NCI-H226 (cell line): Measurements from ENCODE around the gene FGG.

Experiments
- DNase-seq: peaks from one replicate; pipeline ENCODE4 v3.0.0-alpha.2; 2015

FGG gene

DNA sequence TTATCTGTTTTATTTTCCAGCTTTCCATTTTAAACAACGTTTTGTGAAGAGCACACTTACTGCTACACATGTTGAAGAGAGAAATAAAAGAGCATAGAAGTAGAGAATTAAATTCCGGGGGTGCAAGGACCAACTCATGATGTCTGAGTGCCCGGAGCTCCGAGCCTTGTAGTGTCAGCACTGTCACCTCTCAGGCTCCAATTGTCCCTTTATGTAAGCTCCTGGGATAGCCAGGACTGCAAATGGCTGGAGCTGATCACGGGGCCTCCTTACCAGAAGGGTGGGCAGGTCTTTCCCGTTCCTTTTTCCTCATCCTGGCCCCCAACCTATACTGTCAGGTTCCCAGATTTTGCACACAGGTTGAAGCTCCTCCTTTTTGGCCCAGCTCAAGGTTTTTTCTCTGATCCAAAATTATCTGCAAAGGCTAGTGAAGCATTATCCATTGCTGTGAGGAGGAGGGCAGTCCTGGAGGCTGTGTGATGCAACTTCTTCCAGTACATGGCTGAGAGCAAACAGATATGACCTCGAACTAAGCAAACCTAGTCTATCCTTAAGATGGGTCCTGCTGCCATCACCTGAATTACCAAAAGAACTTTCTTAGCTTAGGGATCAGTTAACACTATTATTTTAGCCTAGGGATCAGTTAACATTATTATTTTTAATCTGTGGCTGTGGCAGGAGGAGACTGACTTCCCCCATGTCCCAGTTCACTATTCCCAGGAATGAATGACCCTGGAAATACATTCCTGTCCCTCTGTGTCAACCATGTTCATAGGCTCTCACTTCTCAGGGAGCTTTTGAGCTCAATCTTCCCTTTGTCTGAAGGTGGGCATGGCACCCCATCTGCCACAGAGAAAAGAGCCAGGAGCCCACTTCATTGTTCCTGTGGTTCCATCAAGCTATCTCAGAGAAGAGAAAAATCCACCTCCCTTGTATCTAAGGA lies at the start of gene FGG:
TSS of gene FGG (minus strand) at position 185 of the 943 bp plus-strand sequence. CDS start at position 138, 47 bp downstream.
- DNase-seq: no peak

DNA sequence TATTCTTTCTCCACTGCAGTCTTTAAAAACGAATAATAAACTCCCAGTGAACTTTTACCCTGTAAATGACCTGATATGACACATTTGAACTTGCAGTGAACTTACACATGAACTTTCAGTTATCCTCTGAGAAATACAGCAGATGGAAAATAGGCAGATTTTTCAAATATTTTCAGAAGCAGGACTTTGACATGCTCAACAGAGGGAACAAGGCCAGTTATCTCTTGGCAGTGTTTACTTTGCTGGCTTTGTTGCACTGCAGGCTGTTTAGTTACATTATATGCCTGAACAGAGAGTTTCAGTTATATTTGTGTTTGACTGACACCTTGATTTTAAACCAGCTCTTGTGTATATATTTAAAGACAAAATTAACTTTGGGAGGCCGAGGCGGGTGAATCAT lies 47.6 kb upstream of the FGG start:
- DNase-seq: no peak

DNA sequence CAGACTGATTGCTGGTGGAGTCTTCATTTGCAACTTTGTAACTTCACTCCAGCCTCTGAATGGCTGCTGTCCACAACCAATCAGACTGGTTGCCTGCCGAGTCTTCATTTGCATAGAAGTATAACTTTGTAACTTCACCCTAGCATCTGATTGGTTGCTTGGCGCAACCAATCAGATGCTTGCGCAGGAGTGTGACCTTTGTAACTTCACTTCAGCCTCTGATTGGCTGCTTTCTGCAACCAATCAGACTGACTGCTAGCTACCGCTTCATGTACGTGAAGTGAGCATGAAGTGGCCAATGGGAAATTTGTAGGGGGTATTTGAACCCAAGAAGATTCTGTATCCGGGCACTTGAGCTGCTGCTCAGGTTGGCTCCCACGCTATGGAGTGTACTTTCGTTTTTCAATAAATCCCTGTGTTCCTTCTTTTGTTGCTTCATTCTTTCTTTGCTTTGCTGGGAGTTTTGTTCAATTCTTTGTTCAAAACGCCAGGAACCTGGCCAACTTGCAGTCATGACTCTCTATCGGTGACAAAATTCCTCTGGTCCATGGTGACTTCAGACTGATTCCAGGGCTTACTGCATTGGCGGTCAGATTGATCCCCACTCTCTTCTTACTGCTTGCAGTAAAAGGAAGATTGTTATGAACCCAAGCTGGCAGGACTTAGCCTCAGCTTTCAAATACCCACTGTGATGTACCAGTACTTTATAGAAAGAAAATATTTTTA lies 46.4 kb upstream of the FGG start:
- no peak for DNase-seq

DNA sequence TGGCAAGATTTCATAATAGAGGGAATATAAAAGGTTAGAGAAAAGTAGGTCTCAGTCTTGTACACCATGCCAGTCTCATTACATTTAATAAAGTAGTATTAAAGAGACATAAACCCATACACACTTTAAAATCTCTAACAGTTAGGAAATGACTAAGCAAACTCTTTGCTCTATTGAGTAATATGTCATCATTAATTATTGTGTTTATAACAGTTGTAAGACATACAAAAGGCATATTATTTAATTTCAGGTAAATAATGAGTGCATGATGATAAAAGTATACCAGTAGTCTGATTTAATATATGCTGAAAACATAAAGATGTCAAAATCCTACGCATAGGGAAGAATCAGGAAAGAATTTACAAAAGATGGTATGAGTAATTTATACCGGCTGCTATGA lies 31.0 kb upstream of the FGG start:
- DNase-seq: no peak

DNA sequence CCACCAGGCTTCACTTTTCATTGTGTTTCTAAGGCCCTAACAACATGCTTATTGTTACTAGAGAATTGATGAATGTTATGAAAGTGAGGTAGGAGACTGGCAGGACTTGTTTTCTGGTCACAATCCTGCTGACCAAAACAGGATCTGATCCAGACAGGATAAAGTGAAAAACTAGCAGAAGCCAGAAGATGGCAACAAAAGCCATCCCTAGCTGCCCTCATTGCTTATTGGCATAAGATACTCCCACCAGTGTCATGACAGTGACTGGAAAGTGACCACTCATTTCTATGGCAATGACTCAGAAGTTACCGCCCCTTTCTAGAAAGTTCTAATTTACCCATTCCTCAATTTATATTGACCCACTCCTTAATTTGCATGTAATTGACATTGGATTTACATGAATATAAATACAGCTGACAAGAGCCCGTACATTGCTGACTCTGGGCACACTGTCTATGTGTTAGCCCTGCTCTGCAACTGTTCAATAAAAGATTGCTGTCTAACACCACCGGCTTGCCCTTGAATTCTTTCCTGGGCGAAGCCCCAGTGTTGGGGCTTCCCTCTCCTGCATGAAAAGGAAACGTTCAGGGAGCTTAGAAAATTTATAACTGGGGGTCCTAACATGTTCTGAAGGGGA lies 30.0 kb upstream of the FGG start:
- no peak for DNase-seq

DNA sequence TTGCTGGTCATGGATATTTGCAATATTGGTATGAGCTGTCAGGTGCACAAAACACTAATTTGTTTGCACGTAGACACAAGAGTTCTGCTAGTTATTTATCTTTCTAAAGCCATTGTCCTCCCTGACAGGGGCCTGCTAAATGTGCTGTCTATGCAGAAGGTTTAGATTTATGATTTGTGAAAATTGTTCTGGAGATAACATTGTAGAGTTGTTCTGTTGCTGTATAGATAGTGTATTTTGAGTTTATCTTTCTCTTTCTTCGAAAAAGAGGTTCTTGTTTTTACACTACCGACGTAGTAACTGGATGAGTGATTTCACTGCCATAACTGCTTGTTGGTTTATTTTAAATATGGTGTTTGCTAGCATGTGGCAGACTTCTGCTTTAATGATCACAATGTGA lies 28.5 kb upstream of the FGG start:
- no peak for DNase-seq

DNA sequence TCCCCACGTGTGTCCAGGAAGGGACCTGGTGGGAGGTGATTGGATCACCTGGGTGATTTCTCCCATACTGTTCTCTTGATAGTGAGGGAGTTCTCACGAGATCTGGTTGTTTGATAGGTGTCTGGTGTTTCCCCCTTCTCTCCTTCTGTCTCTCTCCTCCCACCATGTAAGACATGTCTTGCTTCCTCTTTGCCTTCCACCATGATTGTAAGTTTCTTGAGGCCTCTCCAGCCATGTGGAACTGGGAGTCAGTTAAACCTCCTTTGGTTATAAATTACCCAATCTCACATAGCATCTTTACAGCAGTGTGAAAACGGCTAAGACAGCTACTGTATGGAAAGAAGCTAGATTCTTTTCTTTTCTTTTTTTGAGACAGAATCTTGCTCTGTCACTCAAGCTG lies 21.6 kb upstream of the FGG start:
- no peak for DNase-seq

DNA sequence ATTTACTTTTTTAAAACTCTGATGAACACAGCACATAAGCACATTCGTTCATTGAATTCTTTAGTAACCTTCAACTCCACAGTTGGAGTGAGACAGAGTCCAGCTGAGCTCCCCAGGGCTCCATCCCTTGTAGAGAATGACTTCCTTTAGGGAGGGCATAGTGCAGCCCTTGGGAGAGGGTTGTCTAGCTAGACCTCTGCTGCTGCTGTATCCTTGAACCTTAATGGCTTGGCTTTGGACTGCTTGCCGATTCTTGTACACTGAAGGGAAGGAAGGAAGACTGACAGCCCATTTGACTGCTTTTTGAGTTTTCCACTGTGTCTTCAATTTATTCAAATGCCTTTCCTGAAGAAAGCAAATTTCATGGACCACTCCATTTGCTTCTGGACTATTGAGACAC lies 19.4 kb upstream of the FGG start:
- DNase-seq: no peak

DNA sequence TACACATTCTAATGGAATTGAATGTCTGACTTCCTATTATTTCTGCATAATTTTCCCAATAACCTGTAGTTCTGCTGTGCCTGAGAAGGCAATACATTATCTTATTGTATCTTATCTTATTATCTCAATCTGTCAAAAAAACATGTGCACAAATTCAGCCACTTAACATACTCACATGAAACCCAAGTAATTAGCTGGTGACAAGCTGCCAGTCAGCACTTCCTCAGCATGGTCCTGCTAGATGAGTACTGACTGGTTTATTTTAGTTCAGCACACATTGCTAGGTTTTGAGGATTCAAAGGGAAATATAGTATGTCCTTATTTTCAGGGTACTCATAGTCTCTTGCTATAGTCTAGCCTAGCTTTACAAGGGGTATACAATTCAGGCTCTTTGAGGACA lies 17.9 kb upstream of the FGG start:
- DNase-seq: no peak

DNA sequence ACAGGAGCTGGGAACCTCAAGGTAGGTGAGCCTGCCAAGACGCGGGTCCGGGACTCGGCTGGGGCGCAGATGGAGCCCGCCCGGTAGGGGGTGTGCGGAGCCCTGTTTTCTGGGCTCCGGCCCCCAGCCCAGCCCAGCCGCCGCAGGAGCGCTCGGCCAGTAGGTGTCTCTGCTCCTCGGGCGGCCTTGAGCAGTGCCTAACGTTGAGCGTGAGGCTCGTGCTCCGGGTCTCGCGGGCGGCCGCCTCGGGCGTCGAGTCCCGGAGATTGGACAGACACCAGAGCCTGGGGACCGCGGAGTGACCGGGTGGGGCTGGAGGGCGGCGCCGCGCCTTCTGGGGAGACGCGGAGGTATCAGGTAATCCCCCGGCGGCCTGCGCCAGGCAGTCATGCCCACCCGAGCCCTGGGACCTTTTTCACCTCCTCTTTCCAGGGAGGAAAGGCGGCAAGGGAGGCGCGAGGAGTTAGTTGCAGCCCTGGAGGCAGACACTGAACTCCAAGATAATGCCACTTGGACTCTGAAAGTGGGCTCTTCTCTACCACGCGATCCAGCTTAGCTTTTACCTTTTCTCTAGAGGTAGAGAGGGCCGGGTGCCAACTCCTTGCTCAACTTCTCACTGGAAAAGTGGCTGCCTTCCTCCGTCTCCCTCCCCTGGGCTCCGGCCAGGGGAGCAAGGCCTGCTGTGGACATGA lies 14.5 kb upstream of the FGG start:
- peak; percentile 16 for DNase-seq

DNA sequence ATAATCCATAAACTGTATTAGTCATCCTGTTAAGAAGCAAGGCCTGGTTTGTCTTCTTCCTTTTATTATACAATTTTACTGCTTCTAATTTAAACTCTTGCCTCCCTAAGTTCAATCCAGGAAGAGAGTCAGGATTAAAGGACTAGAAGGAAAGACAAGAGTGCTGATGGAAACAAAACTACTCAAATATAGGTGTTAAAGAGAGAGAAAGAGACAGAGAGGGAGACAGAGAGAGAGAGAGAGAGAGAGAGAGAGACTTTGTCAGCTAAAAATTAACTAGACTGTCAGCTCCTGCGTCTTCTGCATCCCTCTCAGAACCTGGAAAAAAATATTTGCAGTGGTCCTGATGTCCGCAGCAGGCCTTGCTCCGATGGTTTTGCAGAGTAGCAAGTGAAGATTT lies 13.5 kb upstream of the FGG start:
- no peak for DNase-seq

DNA sequence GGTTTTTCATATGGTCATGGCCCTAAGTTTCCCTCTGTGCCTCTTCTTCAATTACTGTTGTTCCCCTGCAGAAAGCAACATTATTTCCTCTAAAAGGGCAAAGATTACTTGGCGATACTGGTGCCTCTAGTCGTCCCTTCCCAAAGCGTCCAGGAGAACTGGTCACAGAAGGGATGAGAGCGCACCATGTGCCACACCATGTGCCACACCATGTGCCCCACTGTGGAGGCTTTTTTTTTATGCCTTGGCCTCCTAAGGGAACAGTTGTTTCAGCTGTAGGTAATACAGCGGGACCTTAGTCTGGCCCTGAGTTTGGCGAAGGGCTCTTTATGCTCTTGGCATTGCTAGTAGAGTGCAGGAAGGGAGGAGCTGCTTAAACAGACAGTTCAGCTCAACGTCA lies 11.5 kb upstream of the FGG start:
- no peak for DNase-seq

DNA sequence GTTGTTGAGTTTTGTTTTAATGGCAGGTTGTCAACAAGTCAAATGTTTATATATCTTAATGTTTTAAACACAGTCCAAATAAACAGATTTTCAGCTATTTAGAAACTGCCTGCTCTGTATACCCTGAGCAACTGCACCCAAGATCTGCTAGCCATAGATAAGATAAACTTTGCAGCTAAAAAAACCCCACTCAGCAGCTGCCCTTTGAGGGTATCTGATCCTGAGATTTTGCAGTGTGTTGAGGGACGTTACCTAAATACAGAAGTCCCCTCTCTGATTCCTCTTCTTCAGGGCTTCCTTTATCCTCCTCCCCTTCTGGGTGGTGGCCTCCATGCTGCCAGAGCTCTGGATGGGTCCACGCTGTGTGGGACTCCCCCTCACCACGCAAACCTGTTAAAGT lies 11.0 kb upstream of the FGG start:
- DNase-seq: no peak

DNA sequence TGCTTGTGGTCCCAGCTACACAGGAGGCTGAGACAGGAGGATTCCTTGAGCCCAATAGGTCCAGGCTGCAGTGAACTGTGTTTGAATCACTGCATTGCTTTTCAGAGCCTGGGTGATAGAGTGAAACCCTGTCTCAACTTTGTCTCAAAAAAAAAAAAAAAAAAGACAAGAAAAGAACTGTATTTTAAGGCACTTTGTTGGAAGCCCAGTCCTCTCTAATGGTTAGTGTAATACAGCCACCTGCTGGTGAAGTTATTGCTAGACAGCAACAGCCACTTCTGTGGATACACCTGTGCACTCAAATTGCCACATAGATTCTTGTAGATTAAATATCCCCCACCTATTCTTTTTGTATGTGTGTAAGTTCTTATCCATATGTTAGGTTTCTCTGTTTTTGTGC lies 10.1 kb upstream of the FGG start:
- DNase-seq: peak; percentile 7

DNA sequence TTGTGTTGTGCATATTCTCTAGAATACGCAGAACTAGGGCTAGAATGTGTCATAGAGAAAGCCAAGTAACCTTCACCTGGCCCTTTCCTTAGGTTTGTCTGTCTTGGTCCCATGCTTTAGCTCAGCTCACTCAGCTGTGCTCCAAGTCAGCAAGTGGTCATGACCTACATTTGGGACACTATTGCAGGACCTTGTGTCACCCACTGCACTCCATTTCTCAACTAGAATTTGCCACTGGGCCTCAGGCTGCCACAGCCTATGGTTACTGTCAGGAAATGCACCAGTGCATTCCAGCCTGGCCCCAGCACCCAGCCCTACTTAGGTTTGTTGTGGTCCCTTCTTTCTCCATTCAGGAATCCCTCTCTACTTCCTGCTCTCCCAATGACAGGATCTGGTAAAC lies 7.7 kb upstream of the FGG start:
- DNase-seq: no peak

DNA sequence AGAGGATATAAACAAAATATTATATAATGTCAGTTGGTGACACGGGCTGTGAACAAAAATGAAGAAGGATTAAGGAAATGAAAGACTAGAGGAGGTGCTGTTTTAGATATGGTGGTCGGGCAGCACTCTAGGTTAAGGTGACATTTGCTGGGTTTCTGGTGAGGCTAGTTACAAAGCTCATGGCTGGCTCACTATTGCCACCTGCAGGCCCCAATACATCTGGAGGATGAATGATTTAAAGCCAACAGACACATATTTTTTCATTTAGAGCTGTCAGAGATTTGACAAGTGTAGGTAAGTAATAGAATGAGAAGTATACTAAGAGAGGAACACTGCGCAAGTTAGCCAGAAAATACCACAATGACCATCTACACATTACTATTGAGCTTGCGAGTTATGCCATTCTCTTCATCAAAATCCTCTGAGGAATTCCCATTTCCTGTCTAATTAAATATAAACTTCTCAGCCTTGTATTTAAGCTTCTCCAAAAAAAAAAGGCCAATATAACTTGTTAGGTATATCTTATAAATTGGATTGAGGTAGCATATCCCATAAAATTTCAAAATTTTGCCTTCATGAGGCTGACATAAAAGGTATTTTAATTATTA lies 6.4 kb upstream of the FGG start:
- DNase-seq: peak; percentile 10

DNA sequence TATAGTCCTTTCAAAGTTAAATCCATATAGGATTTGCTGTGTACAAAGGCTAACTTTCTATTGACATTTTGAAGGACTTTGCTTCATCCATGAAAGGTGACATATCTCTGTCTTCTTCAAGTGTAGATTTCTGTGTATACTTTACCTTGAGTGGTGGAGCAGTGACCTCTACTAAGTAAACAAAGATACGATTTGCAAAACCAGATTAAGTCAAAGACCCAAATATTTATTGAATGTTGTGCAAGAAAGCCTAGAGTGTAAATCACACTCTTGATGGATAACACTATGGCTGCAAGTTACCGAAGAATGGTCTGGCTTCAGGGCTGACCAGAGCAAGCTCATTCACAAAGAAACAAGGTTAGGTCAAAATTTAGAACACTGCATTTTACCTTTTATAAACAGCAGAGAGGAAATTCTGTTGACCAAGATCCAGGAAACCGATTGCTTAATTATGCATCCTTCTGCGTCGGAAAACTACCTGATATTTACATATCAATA lies 5.4 kb upstream of the FGG start:
- DNase-seq: no peak

DNA sequence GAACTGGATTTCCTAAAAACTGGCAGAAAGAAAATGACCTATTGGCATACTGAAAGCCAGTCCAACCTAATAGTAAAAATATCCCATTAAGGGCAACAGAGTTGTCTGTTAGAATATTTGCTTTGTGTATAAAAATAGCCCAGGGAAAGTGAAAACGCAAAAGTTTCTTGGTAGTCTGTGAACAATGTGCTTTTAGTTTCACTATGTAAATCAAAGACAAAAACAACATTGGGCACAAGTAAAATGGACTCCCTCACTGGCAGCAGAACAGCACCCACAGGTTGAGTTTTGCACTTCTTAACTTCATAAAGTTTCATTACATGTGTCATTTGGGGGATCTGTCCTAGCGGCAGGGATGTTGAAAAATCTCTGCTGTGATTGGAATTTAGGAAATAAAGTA lies 4.3 kb upstream of the FGG start:
- DNase-seq: no peak

DNA sequence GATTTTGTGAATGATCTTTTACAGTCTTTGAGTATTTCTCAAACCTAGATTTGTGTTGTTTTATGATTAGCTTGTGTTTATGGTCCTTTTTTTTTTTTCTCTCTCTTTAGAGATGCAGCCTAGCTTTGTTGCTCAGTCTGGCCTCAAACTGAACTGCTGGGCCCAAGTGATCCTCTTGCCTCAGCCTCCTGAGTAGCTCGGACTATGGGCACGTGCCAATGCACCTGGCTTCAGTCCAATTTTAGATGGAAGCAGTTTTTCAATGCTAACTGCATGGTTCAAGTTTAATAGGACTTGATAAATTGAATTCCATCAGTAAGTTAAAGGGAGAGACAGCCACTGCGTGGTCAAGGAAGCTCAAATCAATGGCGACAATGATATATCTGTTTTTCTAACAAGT lies 3.8 kb upstream of the FGG start:
- no peak for DNase-seq

DNA sequence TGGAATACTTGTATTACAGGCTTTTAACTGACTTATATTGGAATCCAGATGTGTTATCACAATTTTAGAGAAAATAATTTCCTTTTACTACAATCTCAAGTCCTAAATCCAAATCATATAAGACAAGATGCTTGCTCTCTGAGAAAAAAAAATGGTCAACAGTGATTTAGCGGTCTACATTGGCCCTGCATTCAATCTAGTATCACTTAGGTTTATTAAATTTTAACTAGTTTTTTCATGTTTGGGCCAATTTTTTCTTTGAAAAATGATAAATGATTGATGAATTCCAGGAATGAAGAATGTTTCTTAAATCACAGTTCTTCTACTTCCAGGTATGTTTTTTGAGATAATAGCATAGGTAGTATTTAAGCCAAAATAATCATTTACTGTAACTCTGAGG lies 2.8 kb upstream of the FGG start:
- DNase-seq: no peak

DNA sequence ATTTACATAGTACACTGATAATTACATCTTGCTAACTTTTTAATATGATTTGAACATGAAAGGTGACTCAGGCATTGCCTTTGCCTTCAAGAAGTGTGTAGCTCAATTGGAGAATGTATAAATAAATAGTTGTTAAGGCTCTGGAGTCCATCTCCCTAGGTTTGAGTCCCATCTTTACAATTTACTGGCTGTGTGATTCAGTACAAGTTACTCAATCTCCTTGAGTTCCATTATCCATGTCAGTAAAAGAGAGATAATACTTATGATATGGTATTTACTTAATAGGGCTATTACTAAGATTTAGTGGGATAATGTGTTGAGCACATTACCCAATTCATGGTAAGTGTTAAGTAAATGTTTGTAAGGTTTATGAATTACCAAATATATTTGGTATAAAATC lies 1.9 kb upstream of the FGG start:
- DNase-seq: no peak

DNA sequence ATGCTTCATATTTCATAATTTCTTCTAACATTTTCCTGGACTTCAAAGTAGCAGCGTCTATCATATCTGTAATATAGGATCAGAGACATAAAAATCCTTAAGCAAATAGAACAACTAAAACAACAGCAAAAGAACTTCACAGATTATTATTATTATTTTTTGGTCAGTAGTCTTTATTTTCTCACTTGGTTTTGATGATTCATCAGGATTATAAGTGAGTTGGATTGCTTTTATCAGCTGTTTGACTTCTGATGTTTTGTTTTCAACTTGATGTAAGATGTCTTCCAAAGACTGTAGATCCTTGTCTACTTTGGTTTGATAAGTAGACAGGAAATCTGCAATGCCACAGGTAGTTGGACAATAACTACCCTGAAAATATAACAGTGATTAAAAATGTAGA lies 623 bp downstream of the FGG start:
- no peak for DNase-seq

DNA sequence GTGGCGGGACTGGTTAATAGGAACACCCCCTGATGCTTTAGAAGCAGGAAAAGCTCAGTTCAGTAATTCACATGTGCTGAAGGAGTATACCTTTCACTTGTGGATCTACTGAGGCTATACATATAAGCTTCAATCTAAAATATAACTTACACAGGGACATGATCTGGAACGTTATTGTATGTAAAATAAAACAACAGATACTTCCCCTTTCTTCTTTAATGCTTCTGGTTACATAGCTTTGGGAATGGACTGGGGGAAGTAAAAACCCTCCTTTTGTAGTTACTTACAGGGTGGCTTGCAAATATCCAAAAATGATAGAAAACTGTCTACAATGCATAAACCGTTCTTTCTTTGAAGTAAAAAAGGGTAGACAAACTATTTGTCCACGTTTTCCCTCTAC lies 1.9 kb downstream of the FGG start:
- no peak for DNase-seq
